Colonic mucosa (tissue), 4 donors: Measurements from ENCODE around the gene ROR1. TPM values are rescaled to one million over a fixed set of nuclear protein-coding genes. Genes with fewer than 3 reads are reported as not detected.

ENCODE experiments used
- DNase-seq: peaks from one replicate; pipeline ENCODE4 v3.0.0-alpha.2; 2020
- H3K27ac ChIP-seq: fragments of 200-600 bp; one replicate; pipeline ENCODE4 v1.8.0; 2021
- H3K27me3 ChIP-seq: fragments of 200-600 bp; one replicate; pipeline ENCODE4 v1.8.0; 2021
- H3K36me3 ChIP-seq: fragments of 200-600 bp; one replicate; pipeline ENCODE4 v1.8.0; 2021
- H3K4me1 ChIP-seq: fragments of 200-600 bp; one replicate; pipeline ENCODE4 v1.8.0; 2021; ENCODE audit warnings: mild to moderate bottlenecking
- H3K4me3 ChIP-seq: fragments of 200-600 bp; one replicate; pipeline ENCODE4 v1.8.0; 2021
- H3K9ac ChIP-seq, 2 donors: one replicate each; pipeline ENCODE4 v1.7.0; 2013; ENCODE audit warnings: control low read depth in 2 of 2, low read depth in 2 of 2, low read length in 2 of 2
- H3K9me3 ChIP-seq: fragments of 200-600 bp; one replicate; pipeline ENCODE4 v1.8.0; 2021
- CTCF ChIP-seq: fragments of 200-600 bp; IDR thresholded peaks from one replicate; pipeline ENCODE4 v1.8.0; 2022; ENCODE audit warnings: antibody characterized with exemption, mild to moderate bottlenecking
- intact Hi-C: fragments of 100-400 bp; cut with DNase I; formaldehyde crosslinking; loops from one replicate; pipeline ENCODE4 v1.14.1; 2022
- total RNA-seq, 2 donors: library from RNA; stranded (reverse); fragmentation: NEBNext Ultra II Directional in 1 of 2; extraction: Animal tissue kit (Norgen Biotek cat#: 25700) in 1 of 2; gene quantifications; one replicate each; pipeline ENCODE4 v1.2.1, GENCODE V29; 2021
- donor health status: healthy.
- donor health status: DM: no; HTN: no; CAD: no.
- donor health status: DM: no; HTN: no; CAD: no.

Gene ROR1
- total RNA-seq, 2 donors from 2014 or later: 5.1 to 6.8 TPM

GRCh38 chr1:63787875-63788274 is 14.1 kb downstream of the ROR1 start:
- Histone ChIP-seq H3K36me3 (no peaks in the 10 kb centered on the region), H3K4me3 (no peak overlapping the region), H3K27ac (no peak overlapping the region), H3K9ac (no peak overlapping the region), H3K27me3 (no peaks in the 10 kb centered on the region), H3K4me1 (no peaks in the 10 kb centered on the region), H3K9me3 (no peaks in the 10 kb centered on the region)
- no peak for TF ChIP-seq CTCF
- no peak for DNase-seq
- intact Hi-C loops: no loop called here

- H3K27me3 ChIP-seq: no peaks in the 10 kb centered on the region
- H3K4me1 ChIP-seq: no peaks in the 10 kb centered on the region
- no peak for DNase-seq
- no peak overlapping the region for H3K4me3 ChIP-seq
- intact Hi-C loops: no loop called here
- H3K27ac ChIP-seq: no peak overlapping the region
- no peaks in the 10 kb centered on the region for H3K9me3 ChIP-seq
- no peak overlapping the region for H3K9ac ChIP-seq
- no peak for TF ChIP-seq CTCF
- no peaks in the 10 kb centered on the region for H3K36me3 ChIP-seq
Measured at GRCh38 chr1:63789856-63790605, 16.2 kb downstream of the ROR1 start.

GRCh38 chr1:63790989-63791388 is 17.2 kb downstream of the ROR1 start:
- no peak for DNase-seq
- no peaks in the 10 kb centered on the region for H3K27me3 ChIP-seq
- H3K27ac ChIP-seq: no peak overlapping the region
- H3K36me3 ChIP-seq: no peaks in the 10 kb centered on the region
- no peak overlapping the region for H3K4me3 ChIP-seq
- intact Hi-C loops: no loop called here
- no peaks in the 10 kb centered on the region for H3K4me1 ChIP-seq
- TF ChIP-seq CTCF: no peak
- H3K9me3 ChIP-seq: no peaks in the 10 kb centered on the region
- H3K9ac ChIP-seq: no peak overlapping the region

GRCh38 chr1:63792152-63792551 is 18.3 kb downstream of the ROR1 start:
- Histone ChIP-seq H3K27me3 (no peaks in the 10 kb centered on the region), H3K9me3 (no peaks in the 10 kb centered on the region)

GRCh38 chr1:63793741-63794240 is 20.0 kb downstream of the ROR1 start:
- intact Hi-C loops: no loop called here
- no peak for DNase-seq

More at GRCh38 chr1:63792152-63792551, 18.3 kb downstream of the ROR1 start:
- Histone ChIP-seq H3K9ac (no peak overlapping the region), H3K27ac (no peak overlapping the region), H3K36me3 (no peaks in the 10 kb centered on the region), H3K4me3 (no peak overlapping the region), H3K4me1 (no peaks in the 10 kb centered on the region)
- no peak for DNase-seq
- no peak for TF ChIP-seq CTCF
- intact Hi-C loops: no loop called here

More at GRCh38 chr1:63793741-63794240, 20.0 kb downstream of the ROR1 start:
- TF ChIP-seq CTCF: no peak
- Histone ChIP-seq H3K27ac (no peak overlapping the region), H3K9me3 (no peaks in the 10 kb centered on the region), H3K4me1 (no peaks in the 10 kb centered on the region), H3K9ac (no peak overlapping the region), H3K27me3 (no peaks in the 10 kb centered on the region), H3K4me3 (no peak overlapping the region), H3K36me3 (no peaks in the 10 kb centered on the region)
